ENCODE measurements around the gene C2CD4C.
"Not testable (repeated sequence)": the region's sequence is repeated elsewhere in the genome, so short reads cannot be mapped to it uniquely, and the experiment has no call there.

The C2CD4C gene

GRCh38 chr19:368630-369024, 40.3 kb downstream of the C2CD4C start:
- in situ Hi-C loops (cut with MboI; ENCODE audit: low sequenced_read_pairs), result no loop called here

- in situ Hi-C loops (cut with MboI; ENCODE audit: low sequenced_read_pairs), result no loop called here
Observed at GRCh38 chr19:367963-368629, 40.9 kb downstream of the C2CD4C start.

GRCh38 chr19:367561-367960, 41.4 kb downstream of the C2CD4C start:
- in situ Hi-C loops (cut with MboI; ENCODE audit: low sequenced_read_pairs), result no loop called here

GRCh38 chr19:366951-367350, 42.0 kb downstream of the C2CD4C start:
- in situ Hi-C loops (cut with MboI; ENCODE audit: low sequenced_read_pairs), result no loop called here

- in situ Hi-C loops (cut with MboI; ENCODE audit: low sequenced_read_pairs), result no loop called here
Observed at GRCh38 chr19:366205-366783, 42.7 kb downstream of the C2CD4C start.

GRCh38 chr19:364496-365287, 44.3 kb downstream of the C2CD4C start:
- in situ Hi-C loops (cut with MboI; ENCODE audit: low sequenced_read_pairs), result no loop called here

- in situ Hi-C loops (cut with MboI; ENCODE audit: low sequenced_read_pairs), result no loop called here
Observed at GRCh38 chr19:362683-363082, 46.3 kb downstream of the C2CD4C start.

GRCh38 chr19:362154-362553, 46.8 kb downstream of the C2CD4C start:
- in situ Hi-C loops (cut with MboI; ENCODE audit: low sequenced_read_pairs), result no loop called here

GRCh38 chr19:359653-359925, 49.4 kb downstream of the C2CD4C start:
- in situ Hi-C loops (cut with MboI; ENCODE audit: low sequenced_read_pairs), result no loop called here

GRCh38 chr19:355536-355935, 53.4 kb downstream of the C2CD4C start:
- in situ Hi-C loops (cut with MboI; ENCODE audit: low sequenced_read_pairs), result not testable (repeated sequence)
